ENCODE measurements around the gene HEBP1. TPM values are rescaled to one million over a fixed set of nuclear protein-coding genes. Genes with fewer than 3 reads are reported as not detected.

Gene HEBP1
- total RNA-seq, 1 experiment from 2014 or later, result 19.3 TPM

GRCh38 chr12:12930633-12931219 lies 69.3 kb downstream of the HEBP1 start:
- H3K4me3 ChIP-seq (ENCODE audit: low read depth in 2 of 2, low read length in 2 of 2), result no peak overlapping the region
- H3K9me3 ChIP-seq (ENCODE audit: control insufficient read depth, insufficient read depth, low read depth, low read length), result no peaks in the 10 kb centered on the region
- intact Hi-C loops (cut with micrococcal nuclease; ENCODE audit: unreplicated experiment) (no loop called here), in situ Hi-C loops (cut with HindIII; ENCODE audit: low pct_unique_long_range_greater_than_20kb, low sequenced_read_pairs) (no loop called here)
- no TSS peak for BruUV-seq (replicated peaks)
- H3K36me3 ChIP-seq (ENCODE audit: control insufficient read depth, insufficient read depth, low read length), result no peaks in the 10 kb centered on the region
- POLR2A ChIA-PET, result no interaction called here
- CTCF ChIA-PET, result no interaction called here
- H3K4me1 ChIP-seq (ENCODE audit: control insufficient read depth, insufficient read depth, low read length), result peaks cover 14% of the 10 kb centered on the region
- TF ChIP-seq SIN3A (IDR thresholded peaks at IDR 0.05; ENCODE audit: borderline replicate concordance, insufficient read depth, low read depth, low read length) (no peak), REST (IDR thresholded peaks at IDR 0.05; ENCODE audit: insufficient read depth in 1 of 2, low read depth in 2 of 2, low read length in 1 of 2) (no peak), TCF7L2 (IDR thresholded peaks at IDR 0.05; ENCODE audit: low read depth, low read length) (no peak), POLR2AphosphoS5 (IDR thresholded peaks at IDR 0.05; ENCODE audit: low read depth, low read length) (no peak), CTCF (IDR thresholded peaks at IDR 0.05) (no peak)
- H3K27me3 ChIP-seq (ENCODE audit: control insufficient read depth, insufficient read depth, low read length), result no peaks in the 10 kb centered on the region
- no peak for ATAC-seq
- H3K27ac ChIP-seq (ENCODE audit: low read length), result no peak overlapping the region
- no peak for DNase-seq (ENCODE audit: low read depth, low spot score)

GRCh38 chr12:12929696-12930095 lies 70.4 kb downstream of the HEBP1 start:
- no peak overlapping the region for H3K27ac ChIP-seq (ENCODE audit: low read length)
- intact Hi-C loops (cut with micrococcal nuclease; ENCODE audit: unreplicated experiment) (no loop called here), in situ Hi-C loops (cut with HindIII; ENCODE audit: low pct_unique_long_range_greater_than_20kb, low sequenced_read_pairs) (no loop called here)
- no peaks in the 10 kb centered on the region for H3K9me3 ChIP-seq (ENCODE audit: control insufficient read depth, insufficient read depth, low read depth, low read length)
- ChIA-PET POLR2A (no interaction called here), CTCF (no interaction called here)
- BruUV-seq (replicated peaks), result no TSS peak
- DNase-seq (ENCODE audit: low read depth, low spot score), result no peak
- H3K36me3 ChIP-seq (ENCODE audit: control insufficient read depth, insufficient read depth, low read length), result no peaks in the 10 kb centered on the region
- no peak for ATAC-seq
- H3K4me3 ChIP-seq (ENCODE audit: low read depth in 2 of 2, low read length in 2 of 2), result no peak overlapping the region
- no peak for TF ChIP-seq REST (IDR thresholded peaks at IDR 0.05; ENCODE audit: insufficient read depth in 1 of 2, low read depth in 2 of 2, low read length in 1 of 2)
- TF ChIP-seq POLR2AphosphoS5 (IDR thresholded peaks at IDR 0.05; ENCODE audit: low read depth, low read length), result no peak
- TF ChIP-seq CTCF (IDR thresholded peaks at IDR 0.05), result no peak
- TF ChIP-seq TCF7L2 (IDR thresholded peaks at IDR 0.05; ENCODE audit: low read depth, low read length), result no peak
- TF ChIP-seq SIN3A (IDR thresholded peaks at IDR 0.05; ENCODE audit: borderline replicate concordance, insufficient read depth, low read depth, low read length), result no peak
- no peaks in the 10 kb centered on the region for H3K27me3 ChIP-seq (ENCODE audit: control insufficient read depth, insufficient read depth, low read length)
- H3K4me1 ChIP-seq (ENCODE audit: control insufficient read depth, insufficient read depth, low read length), result peaks cover 19% of the 10 kb centered on the region
